Measurements from ENCODE around the gene ZBTB45.
"Not testable (repeated sequence)": the region's sequence is repeated elsewhere in the genome, so short reads cannot be mapped to it uniquely, and the experiment has no call there.

Gene ZBTB45

DNA sequence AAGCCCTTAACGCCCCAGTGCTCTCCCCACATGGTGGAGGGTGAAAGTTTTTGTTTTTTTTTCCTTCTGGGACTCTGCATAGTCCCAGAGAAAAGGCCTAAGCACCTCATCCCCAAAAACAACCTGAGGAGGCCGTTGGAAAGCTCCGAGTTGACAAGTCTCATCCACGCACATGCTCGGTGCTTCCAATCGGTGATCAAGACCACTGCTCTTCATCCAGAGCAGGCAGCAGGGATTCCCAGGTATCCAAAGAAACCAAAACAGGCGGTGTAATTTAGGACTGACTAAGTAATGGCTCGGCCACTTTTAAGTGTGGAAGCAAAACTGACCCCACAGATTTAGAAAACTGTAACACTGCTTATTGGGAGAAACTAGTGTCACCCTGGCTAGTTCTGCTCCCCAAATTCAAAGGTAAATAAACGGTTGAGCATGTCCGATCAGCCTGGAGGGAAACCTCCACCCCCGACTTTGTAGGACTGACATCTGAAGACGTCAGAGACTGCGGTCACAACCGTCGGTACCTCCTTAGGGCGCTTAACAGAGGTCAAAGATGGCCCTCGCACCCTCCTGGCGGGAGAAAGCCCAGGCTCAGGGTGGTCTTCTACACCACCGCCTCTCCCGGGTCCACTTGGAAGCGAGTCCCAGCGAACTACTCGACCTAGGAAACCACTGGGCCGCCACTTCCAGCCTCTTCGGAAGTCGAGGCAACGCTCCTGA lies 44.5 kb downstream of the ZBTB45 start:
- no peak for DNase-seq

DNA sequence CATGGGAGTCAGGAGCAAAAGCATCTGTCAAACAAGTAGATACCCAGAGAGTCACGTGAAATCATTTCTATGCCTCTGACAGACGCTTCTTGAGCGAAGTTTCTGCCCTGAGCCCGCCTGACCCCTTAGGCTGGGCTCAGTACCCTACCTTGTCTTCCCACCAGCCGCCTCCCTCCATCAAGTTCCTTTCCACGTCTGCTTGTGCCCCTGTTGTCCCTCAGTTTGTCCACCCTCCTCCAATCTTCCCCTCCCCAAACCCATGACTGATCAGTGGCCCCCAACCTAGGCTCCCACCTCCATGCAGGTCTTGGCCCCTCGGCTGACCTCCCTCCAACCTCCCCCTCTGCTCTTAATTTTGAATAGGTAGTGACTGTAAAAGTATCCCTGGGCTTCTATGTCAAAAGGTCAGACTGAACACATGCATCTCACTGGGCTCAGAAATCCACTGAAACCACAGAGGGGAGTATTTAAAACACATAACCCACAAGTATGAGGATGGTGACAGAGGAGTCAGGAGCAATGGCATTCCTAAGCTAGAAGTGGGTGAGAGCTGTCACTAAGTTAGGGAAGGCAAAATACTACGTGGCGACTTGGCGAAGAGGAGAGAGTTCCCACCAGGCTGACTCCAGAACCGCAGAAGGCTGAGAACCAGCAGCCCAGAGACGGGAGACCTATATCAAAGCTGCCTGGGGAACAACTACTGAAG lies 45.2 kb downstream of the ZBTB45 start:
- DNase-seq, result no peak

DNA sequence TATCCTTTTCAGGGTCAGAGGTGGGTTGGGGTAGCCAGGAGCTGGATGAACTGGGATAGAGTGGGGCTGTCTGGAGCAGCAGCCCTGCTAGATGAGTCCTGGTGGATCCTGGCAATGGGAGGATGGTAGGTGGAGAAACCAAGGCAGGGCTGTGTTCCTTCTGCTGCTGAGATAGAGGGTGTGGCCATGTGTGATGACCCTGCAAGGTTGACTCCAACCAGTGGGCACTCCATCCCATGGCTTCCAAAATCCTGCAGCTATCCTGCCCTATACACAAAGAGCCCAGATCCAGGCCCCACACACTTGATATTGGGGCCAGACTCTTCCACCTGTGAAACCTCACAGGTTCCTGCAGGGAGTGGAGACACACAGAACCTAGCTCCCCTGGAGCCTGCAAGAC lies 45.8 kb downstream of the ZBTB45 start:
- DNase-seq, result no peak

DNA sequence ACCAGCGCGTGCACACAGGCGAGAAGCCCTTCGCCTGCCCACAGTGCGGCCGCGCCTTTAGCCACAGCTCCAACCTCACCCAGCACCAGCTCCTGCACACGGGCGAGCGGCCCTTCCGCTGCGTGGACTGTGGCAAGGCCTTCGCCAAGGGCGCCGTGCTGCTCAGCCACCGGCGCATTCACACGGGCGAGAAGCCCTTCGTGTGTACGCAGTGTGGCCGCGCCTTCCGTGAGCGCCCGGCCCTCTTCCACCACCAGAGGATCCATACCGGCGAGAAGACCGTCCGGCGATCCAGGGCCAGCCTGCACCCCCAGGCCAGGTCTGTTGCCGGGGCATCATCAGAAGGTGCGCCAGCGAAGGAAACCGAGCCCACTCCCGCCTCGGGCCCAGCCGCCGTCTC lies 47.9 kb downstream of the ZBTB45 start:
- DNase-seq, result no peak

DNA sequence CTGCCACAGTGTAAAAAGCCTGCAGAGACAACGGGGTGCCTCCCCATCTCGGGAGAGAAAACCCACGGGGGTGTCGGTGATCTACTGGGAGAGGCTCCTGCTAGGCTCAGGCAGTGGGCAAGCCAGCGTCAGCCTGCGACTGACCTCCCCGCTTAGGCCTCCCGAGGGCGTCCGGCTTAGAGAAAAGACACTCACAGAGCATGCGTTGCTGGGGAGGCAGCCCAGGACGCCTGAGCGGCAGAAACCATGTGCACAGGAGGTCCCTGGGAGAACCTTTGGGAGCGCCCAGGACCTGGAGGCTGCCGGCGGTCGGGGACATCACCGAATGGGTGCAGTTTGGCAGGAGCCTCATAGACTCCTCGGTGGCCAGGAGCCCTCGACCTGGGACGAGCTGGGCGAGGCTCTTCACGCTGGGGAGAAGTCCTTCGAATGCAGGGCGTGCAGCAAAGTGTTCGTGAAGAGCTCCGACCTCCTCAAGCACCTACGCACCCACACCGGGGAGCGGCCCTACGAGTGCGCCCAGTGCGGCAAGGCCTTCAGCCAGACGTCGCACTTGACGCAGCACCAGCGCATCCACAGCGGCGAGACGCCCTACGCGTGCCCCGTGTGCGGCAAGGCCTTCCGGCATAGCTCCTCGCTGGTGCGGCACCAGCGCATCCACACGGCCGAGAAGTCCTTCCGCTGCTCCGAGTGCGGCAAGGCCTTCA lies 48.6 kb downstream of the ZBTB45 start:
- DNase-seq, result not testable (repeated sequence)

DNA sequence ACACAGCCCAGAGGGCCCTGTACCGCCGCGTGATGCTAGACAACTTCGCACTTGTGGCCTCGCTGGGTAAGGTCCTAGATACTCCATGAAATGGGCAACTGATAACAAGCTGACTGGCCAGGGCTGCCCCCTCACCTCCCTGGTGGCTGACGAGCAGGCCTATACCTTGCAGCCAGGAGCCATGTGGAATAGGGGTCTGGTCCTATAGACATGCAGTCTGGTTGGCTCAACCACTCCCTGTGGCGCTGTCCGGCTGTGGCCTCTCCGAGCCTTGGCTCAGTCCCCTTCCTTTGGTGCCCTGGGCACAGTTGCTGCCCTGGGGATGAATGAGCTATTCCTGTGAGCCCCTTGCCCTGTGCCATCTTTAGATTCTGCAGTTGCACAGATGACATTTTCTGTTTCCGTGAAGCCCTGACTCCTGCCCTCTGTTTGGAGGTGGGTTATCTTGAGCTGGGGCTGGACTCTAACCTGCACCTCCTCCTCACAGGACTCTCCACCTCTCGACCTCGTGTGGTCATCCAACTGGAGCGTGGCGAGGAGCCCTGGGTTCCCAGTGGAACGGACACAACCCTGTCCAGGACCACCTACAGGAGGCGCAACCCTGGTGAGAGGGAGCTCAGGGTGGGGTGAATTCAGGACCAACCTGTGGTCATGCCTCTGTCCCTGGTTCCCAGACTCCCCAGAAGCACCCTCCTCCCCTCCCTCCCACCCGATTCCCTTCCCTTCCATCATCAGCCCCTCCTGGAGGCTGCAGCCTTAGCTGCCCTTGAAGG lies 50.2 kb downstream of the ZBTB45 start:
- no peak for DNase-seq

DNA sequence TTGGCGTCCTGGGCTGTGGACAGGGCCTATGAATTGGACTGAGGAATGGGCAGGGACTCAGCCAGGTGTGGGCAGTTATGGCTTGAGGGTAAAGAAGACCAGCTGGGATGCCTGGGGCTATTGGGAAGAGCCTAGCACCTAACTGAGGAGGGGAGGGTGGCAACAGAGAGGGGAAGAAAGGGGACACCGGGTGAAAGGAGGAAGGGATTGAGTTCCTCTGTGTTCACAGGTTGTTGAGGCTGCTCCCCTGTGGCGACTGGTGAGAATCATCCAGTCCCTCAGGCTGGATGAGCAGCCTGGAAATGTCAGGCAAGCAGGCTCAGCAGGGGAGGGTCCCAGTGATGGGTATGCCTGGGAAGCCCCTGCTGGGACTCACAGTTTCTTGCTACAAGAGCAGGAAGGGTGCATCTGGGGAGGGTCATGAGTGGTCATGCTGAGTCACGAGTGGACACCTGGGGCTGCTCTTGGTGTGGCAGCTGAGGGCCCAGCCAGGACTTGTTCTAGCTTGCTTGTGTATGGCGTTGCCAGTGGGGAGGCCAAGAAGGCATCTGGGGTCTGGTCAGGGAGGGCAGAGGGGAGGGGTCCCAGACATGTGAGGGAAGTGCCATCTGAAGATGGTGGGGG lies 51.3 kb downstream of the ZBTB45 start:
- no peak for DNase-seq

DNA sequence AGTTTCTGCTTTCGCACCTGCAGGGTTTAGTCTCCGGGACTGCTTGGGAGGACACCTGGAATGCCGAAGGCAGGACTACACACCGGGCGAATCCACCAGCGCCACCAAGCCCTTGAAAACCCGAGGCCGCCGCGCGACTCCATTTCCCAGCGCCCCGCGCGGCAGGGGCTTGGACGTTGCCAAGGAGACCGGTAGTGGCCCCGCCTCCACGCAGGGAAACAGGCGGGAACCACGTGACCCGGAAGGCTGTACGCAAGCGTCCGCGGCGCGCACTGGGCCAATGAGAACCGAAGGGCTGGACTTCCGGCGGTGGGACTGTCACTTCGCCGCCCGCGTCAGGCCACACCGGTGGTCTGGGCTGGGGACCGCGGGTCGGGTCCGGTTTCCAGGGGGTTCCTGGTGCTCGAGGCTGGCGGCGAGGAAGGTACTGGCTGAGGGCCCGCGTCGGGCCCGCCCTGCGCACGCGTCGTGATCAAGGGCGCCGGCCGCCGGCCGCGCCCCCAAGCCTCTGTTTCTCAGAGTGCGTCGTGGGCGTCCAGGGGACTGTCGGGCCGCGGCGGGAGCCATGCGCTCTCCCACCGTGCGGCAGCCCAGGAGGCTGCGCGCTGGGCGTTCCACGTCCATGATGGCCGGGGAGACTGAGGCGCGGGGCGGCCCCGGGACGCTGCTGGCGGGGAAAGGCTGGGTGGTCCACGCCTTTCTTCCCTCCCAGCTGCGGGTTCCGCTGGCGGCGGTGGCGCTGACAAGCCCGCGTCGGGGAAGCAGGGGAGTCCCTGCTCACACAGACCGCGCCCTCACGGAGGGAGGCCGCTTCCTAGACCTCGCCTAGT lies 52.6 kb downstream of the ZBTB45 start, which contains the start of gene ZNF324:
ZNF324 (plus strand) TSS at position 321 of the 830 bp plus-strand sequence. CDS start 2,106 bp downstream, outside the sequence.
- peak; percentile 97 for DNase-seq

DNA sequence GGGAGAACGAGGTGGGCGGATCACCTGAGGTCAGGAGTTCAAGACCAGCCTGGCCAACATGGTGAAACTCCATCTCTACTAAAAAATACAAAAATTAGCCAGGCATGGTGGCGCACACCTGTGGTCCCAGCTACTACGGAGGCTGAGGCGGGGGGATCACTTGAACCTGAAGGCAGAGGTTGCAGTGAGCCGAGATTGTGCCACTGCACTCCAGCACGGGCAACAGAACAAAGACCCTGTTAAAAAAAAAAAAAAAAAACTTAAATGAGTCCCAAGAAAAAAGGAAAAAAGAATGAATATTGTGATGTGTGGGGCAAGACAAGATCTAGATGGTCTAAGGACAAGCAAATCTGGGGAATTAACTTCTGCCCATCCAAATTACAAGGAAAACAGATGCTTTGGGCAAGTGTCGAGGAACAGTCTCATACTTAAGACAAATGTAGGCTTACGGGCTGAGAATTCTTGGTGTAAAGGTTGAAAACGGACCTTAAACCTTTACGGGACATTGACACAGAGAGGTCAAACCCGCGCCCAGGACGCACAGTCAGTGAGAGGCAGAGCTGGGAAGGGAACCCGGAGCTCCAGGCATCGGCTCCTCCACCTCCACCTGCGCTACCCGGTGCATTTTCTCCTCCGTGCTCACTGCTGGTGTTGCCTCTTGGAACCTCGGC lies 53.4 kb downstream of the ZBTB45 start:
- no peak for DNase-seq

Measured in stimulated activated CD4-positive, alpha-beta T cell treated with anti-CD3 and anti-CD28 coated beads, Interleukin-1b, Interleukin-23, amount 100 ng/mL, for 48 hours (primary cell).